Fibroblast of lung (primary cell): ENCODE measurements around the gene UST. TPM values are rescaled to one million over a fixed set of nuclear protein-coding genes. Genes with fewer than 3 reads are reported as not detected.

Experiments
- DNase-seq, 2 donors: peaks; one replicate each; pipeline versions ENCODE4 v3.0.0 to v3.0.0-alpha.2; 2010; ENCODE audit warnings: low read depth in 2 of 2
- H2AFZ ChIP-seq: 2 replicates; pipeline ENCODE4 v1.5.1; 2012; ENCODE audit warnings: low read length, control low read depth, inconsistent platforms
- H3K27ac ChIP-seq: 2 replicates; pipeline ENCODE4 v1.5.1; 2011; ENCODE audit warnings: low read length, control low read depth; ENCODE audit not compliant: insufficient read depth
- H3K27me3 ChIP-seq: 2 replicates; pipeline ENCODE4 v1.5.1; 2011; ENCODE audit warnings: mild to moderate bottlenecking, low read length; ENCODE audit not compliant: control insufficient read depth, insufficient read depth
- H3K36me3 ChIP-seq: 2 replicates; pipeline ENCODE4 v1.5.1; 2011; ENCODE audit warnings: low read length; ENCODE audit not compliant: control insufficient read depth, insufficient read depth
- H3K4me1 ChIP-seq: 2 replicates; pipeline ENCODE4 v1.5.1; 2011; ENCODE audit warnings: low read length; ENCODE audit not compliant: control insufficient read depth, insufficient read depth; ENCODE audit errors: extremely low read depth
- H3K4me2 ChIP-seq: 2 replicates; pipeline ENCODE4 v1.5.1; 2011; ENCODE audit warnings: low read length, control low read depth; ENCODE audit not compliant: insufficient read depth; ENCODE audit errors: extremely low read depth
- H3K4me3 ChIP-seq, 4 experiments: fragments of 200-600 bp in 1 of 4; sonication (generic) in 1 of 4; replicated peaks in 1 of 4; 2 replicates each; pipeline ENCODE4 v1.5.1; 2011 to 2016; ENCODE audit warnings: low read length in 4 of 4, low read depth in 3 of 4, mild to moderate bottlenecking in 3 of 4, control low read depth in 2 of 4, inconsistent platforms in 1 of 4, mixed read lengths in 1 of 4; ENCODE audit not compliant: insufficient read depth in 1 of 4; ENCODE audit errors: control extremely low read depth in 1 of 4
- H3K79me2 ChIP-seq: 2 replicates; pipeline ENCODE4 v1.5.1; 2012; ENCODE audit warnings: mild to moderate bottlenecking, low read length, inconsistent platforms; ENCODE audit not compliant: control insufficient read depth, insufficient read depth
- H3K9ac ChIP-seq: 2 replicates; pipeline ENCODE4 v1.5.1; 2011; ENCODE audit warnings: mild to moderate bottlenecking, low read length, control low read depth; ENCODE audit not compliant: insufficient read depth
- H3K9me3 ChIP-seq: 2 replicates; pipeline ENCODE4 v1.5.1; 2012; ENCODE audit warnings: low read depth, low read length; ENCODE audit not compliant: control insufficient read depth, insufficient read depth
- H4K20me1 ChIP-seq: 2 replicates; pipeline ENCODE4 v1.5.1; 2011; ENCODE audit warnings: low read length; ENCODE audit not compliant: control insufficient read depth, insufficient read depth; ENCODE audit errors: extremely low read depth
- CTCF ChIP-seq, 2 donors: IDR thresholded peaks in 1 of 2; conservative IDR thresholded peaks in 1 of 2; 1 replicate in 1 of 2; 2 replicates in 1 of 2; pipeline ENCODE4 v1.5.1; 2011 to 2012; ENCODE audit warnings: low read length in 2 of 2, control low read depth in 1 of 2, inconsistent platforms in 1 of 2, low read depth in 1 of 2, mild to moderate bottlenecking in 1 of 2
- EZH2 ChIP-seq: IDR thresholded peaks from 2 replicates; pipeline ENCODE4 v1.5.1; 2012; ENCODE audit warnings: low read length, control low read depth, mild to moderate bottlenecking; ENCODE audit errors: missing control alignments
- polyA plus RNA-seq, 2 donors: library from polyadenylated mRNA; depleted of rRNA in 1 of 2; stranded (reverse) in 1 of 2; unstranded in 1 of 2; fragments of >200 nt; gene quantifications; 2 replicates each; pipeline ENCODE4 v1.2.1, GENCODE V29; 2011 to 2012; ENCODE audit warnings: missing spikeins in 1 of 2
- total RNA-seq: library from RNA; depleted of rRNA; stranded (reverse); fragments of >200 nt; gene quantifications from 2 replicates; pipeline ENCODE4 v1.2.1, GENCODE V29; 2014

The UST gene
- total and polyA plus RNA-seq, 2 donors (not counting 1 experiment from before 2014, with no cell fraction given) = 6.8 to 19.5 TPM

DNA sequence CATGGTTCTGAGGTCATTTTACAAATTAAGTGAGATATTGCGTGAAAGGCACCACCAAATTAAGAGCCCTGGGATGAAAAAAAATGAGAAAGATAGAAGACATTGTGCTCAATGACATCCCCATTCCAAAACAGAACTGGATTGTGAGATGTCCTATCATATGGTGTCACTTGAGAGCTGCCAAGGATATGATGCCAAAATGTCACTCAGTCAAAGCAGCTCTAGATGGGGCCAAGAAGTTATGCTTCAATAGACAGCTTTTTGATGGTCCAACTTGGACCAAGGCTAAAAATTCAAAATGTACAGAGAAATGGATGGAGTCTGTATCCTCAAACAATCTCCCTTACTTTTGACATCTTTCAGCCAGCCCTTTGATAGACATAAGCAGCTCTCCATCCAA is 180.8 kb downstream of the UST start:
- Histone ChIP-seq H2AFZ (no peak overlapping the region), H3K36me3 (no peaks in the 10 kb centered on the region), H3K4me1 (no peaks in the 10 kb centered on the region), H3K4me2 (no peak overlapping the region), H3K9me3 (no peaks in the 10 kb centered on the region), H3K27ac (no peak overlapping the region), H4K20me1 (no peaks in the 10 kb centered on the region), H3K9ac (no peak overlapping the region), H3K4me3 (no peak overlapping the region), H3K27me3 (no peaks in the 10 kb centered on the region), H3K79me2 (no peaks in the 10 kb centered on the region)
- DNase-seq = no peak
- no peak for TF ChIP-seq EZH2
- no peak for TF ChIP-seq CTCF (conservative IDR thresholded peaks at IDR 0.05 in 1 of 2, IDR thresholded peaks at IDR 0.05 in 1 of 2; ENCODE audit: low read depth in 1 of 2, low read length in 2 of 2)

- no peak for DNase-seq
- no peak overlapping the region for H3K27ac ChIP-seq
- H3K4me1 ChIP-seq = no peaks in the 10 kb centered on the region
- no peaks in the 10 kb centered on the region for H3K79me2 ChIP-seq
- H3K9me3 ChIP-seq = no peaks in the 10 kb centered on the region
- H2AFZ ChIP-seq = no peak overlapping the region
- H3K36me3 ChIP-seq = no peaks in the 10 kb centered on the region
- H3K4me2 ChIP-seq = no peak overlapping the region
- H3K9ac ChIP-seq = no peak overlapping the region
- TF ChIP-seq EZH2 (no peak), CTCF (conservative IDR thresholded peaks at IDR 0.05 in 1 of 2, IDR thresholded peaks at IDR 0.05 in 1 of 2; ENCODE audit: low read depth in 1 of 2, low read length in 2 of 2) (no peak)
- no peaks in the 10 kb centered on the region for H4K20me1 ChIP-seq
- no peak overlapping the region for H3K4me3 ChIP-seq
- H3K27me3 ChIP-seq = no peaks in the 10 kb centered on the region
Observed at GRCh38 chr6:148928811-148929210, 182.0 kb downstream of the UST start.

DNA sequence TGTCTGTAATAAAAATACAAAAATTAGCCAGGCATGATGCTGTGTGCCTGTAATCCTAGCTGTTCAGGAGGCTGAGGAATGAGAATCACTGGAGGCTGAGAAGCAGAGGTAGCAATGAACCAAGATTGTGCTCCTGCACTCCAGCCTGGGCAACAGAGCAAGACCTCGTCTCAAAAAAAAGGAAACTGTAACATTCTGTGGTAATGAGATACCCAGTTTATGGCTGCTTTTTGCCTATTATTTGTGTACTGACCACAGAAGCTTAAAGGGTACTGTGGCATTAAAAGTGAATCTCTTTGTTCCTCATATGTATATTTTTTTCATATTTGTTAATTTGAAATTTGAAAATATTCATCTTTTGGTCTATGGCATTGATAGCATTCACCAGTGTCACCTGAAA is 185.4 kb downstream of the UST start:
- Histone ChIP-seq H3K79me2 (no peaks in the 10 kb centered on the region), H3K9ac (no peak overlapping the region), H3K27me3 (no peaks in the 10 kb centered on the region), H3K4me1 (peaks cover 6% of the 10 kb centered on the region), H4K20me1 (no peaks in the 10 kb centered on the region), H3K4me2 (no peak overlapping the region), H3K4me3 (no peak overlapping the region), H2AFZ (no peak overlapping the region), H3K36me3 (no peaks in the 10 kb centered on the region), H3K9me3 (no peaks in the 10 kb centered on the region), H3K27ac (no peak overlapping the region)
- no peak for DNase-seq
- TF ChIP-seq CTCF (conservative IDR thresholded peaks at IDR 0.05 in 1 of 2, IDR thresholded peaks at IDR 0.05 in 1 of 2; ENCODE audit: low read depth in 1 of 2, low read length in 2 of 2) = no peak
- no peak for TF ChIP-seq EZH2
